Measurements from ENCODE around the gene SDK1. TPM values are rescaled to one million over a fixed set of nuclear protein-coding genes. Genes with fewer than 3 reads are reported as not detected.

SDK1 gene
- total RNA-seq, 2 donors from 2014 or later = 4.8 to 13.2 TPM

DNA sequence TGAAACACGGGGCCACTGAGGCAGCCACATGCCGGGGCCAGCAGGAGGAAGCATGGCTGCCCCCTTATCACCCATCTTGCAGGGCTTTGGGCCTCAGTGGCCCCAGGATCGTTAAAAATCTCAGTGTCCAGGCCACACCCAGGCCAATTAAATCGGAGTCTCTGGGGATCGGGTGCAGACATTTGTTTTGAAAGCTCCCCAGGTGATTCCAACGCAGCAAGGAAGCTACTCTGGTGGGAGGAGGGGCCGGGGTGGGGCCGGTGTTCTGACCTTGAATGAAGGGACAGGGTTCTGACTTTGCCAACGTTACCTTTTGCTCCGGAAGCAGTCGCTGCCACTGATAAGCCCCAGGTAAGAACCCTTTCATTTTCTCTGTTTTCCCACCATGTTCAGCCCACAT, 968.7 kb downstream of the SDK1 start:
- H3K27ac ChIP-seq = no peak overlapping the region
- H3K9me3 ChIP-seq = no peaks in the 10 kb centered on the region
- 84% methylated on average over 11 of the region's 11 CpGs for WGBS
- intact Hi-C loops (cut with DNase I) = no loop called here
- DNase-seq (ENCODE audit: low spot score) = no peak
- TF ChIP-seq, protein P1, sequence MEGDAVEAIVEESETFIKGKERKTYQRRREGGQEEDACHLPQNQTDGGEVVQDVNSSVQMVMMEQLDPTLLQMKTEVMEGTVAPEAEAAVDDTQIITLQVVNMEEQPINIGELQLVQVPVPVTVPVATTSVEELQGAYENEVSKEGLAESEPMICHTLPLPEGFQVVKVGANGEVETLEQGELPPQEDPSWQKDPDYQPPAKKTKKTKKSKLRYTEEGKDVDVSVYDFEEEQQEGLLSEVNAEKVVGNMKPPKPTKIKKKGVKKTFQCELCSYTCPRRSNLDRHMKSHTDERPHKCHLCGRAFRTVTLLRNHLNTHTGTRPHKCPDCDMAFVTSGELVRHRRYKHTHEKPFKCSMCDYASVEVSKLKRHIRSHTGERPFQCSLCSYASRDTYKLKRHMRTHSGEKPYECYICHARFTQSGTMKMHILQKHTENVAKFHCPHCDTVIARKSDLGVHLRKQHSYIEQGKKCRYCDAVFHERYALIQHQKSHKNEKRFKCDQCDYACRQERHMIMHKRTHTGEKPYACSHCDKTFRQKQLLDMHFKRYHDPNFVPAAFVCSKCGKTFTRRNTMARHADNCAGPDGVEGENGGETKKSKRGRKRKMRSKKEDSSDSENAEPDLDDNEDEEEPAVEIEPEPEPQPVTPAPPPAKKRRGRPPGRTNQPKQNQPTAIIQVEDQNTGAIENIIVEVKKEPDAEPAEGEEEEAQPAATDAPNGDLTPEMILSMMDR (IDR thresholded peaks at IDR 0.05) = no peak
- TF ChIP-seq POLR2A (IDR thresholded peaks at IDR 0.05) (no peak), POLR2AphosphoS5 (IDR thresholded peaks at IDR 0.05) (no peak)
- H3K4me3 ChIP-seq = no peak overlapping the region
- H3K4me1 ChIP-seq (replicated peaks) = no peaks in the 10 kb centered on the region
- H3K27me3 ChIP-seq (replicated peaks; ENCODE audit: insufficient read depth) = no peaks in the 10 kb centered on the region
- no peaks in the 10 kb centered on the region for H3K36me3 ChIP-seq

DNA sequence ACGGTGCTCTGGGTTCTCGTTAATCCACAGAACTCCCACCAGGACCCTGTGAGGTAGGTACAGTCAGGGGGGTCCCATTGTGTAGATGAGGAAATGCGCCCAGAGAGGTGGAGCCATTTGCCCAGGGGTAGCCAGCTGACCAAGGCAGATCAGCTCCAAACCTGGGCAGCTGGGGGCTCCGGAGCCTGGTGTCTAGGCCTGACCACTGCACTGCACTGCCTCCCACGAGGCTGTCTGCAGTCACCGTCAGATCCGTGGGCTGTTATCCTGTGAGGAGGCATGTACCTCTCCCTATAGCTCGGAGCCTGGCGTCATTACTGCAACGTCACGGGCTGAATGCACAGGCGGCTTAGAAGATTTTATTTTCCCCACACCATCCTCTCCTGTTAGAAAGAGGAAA, 969.2 kb downstream of the SDK1 start:
- H3K36me3 ChIP-seq = no peaks in the 10 kb centered on the region
- no peak overlapping the region for H3K27ac ChIP-seq
- DNase-seq (ENCODE audit: low spot score) = no peak
- H3K4me3 ChIP-seq = no peak overlapping the region
- TF ChIP-seq POLR2A (IDR thresholded peaks at IDR 0.05) (no peak), POLR2AphosphoS5 (IDR thresholded peaks at IDR 0.05) (no peak)
- TF ChIP-seq, protein P1 (IDR thresholded peaks at IDR 0.05) = no peak
- 92% methylated on average over 12 of the region's 12 CpGs for WGBS
- H3K9me3 ChIP-seq = no peaks in the 10 kb centered on the region
- no peaks in the 10 kb centered on the region for H3K27me3 ChIP-seq (replicated peaks; ENCODE audit: insufficient read depth)
- H3K4me1 ChIP-seq (replicated peaks) = no peaks in the 10 kb centered on the region
- intact Hi-C loops (cut with DNase I) = no loop called here

- WGBS = 90% methylated on average over 13 of the region's 13 CpGs
- Histone ChIP-seq H3K4me3 (no peak overlapping the region), H3K36me3 (no peaks in the 10 kb centered on the region), H3K9me3 (no peaks in the 10 kb centered on the region), H3K27me3 (replicated peaks; ENCODE audit: insufficient read depth) (no peaks in the 10 kb centered on the region), H3K4me1 (replicated peaks) (no peaks in the 10 kb centered on the region), H3K27ac (no peak overlapping the region)
- intact Hi-C loops (cut with DNase I) = no loop called here
- TF ChIP-seq POLR2AphosphoS5 (IDR thresholded peaks at IDR 0.05) (no peak), POLR2A (IDR thresholded peaks at IDR 0.05) (no peak)
- TF ChIP-seq, protein P1 (IDR thresholded peaks at IDR 0.05) = no peak
- no peak for DNase-seq (ENCODE audit: low spot score)
Observed at GRCh38 chr7:4270941-4271715, 970.1 kb downstream of the SDK1 start.

DNA sequence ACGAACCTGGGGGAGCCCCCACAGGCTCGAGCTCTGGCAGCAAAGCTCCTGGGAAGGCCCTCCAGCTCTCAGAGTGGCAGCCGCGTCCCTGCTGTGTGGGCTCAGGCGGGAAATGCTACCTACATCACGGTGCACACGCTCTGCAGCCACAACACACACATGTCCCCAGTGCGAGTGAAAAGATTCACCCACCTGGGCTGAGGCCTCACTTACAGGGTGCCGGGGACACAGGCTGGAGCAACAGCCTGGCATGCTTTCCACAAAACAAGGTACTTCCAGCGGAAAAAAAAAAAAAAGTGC, 970.6 kb downstream of the SDK1 start:
- 92% methylated on average over 10 of the region's 10 CpGs for WGBS
- intact Hi-C loops (cut with DNase I) = no loop called here
- DNase-seq (ENCODE audit: low spot score) = no peak

More for the DNA sequence above, 970.6 kb downstream of the SDK1 start:
- Histone ChIP-seq H3K4me1 (replicated peaks) (no peaks in the 10 kb centered on the region), H3K4me3 (no peak overlapping the region), H3K27me3 (replicated peaks; ENCODE audit: insufficient read depth) (no peaks in the 10 kb centered on the region), H3K36me3 (no peaks in the 10 kb centered on the region), H3K9me3 (no peaks in the 10 kb centered on the region), H3K27ac (no peak overlapping the region)
- no peak for TF ChIP-seq POLR2AphosphoS5 (IDR thresholded peaks at IDR 0.05)
- no peak for TF ChIP-seq POLR2A (IDR thresholded peaks at IDR 0.05)
- TF ChIP-seq, protein P1 (IDR thresholded peaks at IDR 0.05) = no peak
